CD4-positive, alpha-beta T cell treated with Interleukin-15 for 1 hour (primary cell): Measurements from ENCODE around the gene F3.

Experiments used
- DNase-seq: peaks from one replicate; pipeline ENCODE4 v3.0.0-alpha.2; 2020

Gene F3

DNA sequence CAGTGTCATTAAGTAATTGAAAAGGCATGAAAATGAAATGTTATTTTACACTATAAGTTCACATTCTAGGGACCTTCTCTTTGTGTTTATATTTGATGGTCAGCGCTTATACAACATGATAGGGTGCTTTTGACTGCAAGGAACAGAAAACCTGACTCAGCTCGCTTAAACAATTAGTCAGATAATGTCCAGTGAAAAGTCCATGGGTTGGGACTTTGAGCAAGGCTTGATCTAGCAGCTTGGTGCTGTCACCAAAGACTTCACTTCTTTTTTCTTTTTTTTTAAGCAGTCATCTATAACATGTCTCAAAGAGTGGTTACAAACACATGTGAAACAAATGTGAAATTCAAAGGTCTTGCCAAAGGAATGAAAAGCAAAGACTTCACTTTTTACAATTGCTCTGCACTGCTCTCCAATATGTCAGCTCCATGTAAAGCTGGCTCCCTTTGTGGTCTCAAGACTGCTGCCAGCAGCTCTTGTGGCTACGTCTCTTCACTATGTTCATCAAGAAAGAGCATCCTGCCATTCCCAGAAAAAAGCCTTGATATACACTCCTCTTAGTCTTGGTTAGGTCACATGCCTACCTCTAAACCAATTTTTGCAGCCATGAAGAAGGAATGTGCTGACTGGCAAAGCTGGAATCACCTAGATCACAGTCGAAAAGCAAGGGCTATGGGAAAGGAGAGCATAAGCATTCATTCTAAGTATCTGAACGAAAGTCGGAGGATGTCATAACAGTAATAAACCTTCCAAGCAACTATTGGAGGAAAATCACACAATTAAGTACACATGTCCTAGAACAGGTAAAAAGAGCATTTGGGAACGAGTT is 15.2 kb downstream of the F3 start:
- no peak for DNase-seq

DNA sequence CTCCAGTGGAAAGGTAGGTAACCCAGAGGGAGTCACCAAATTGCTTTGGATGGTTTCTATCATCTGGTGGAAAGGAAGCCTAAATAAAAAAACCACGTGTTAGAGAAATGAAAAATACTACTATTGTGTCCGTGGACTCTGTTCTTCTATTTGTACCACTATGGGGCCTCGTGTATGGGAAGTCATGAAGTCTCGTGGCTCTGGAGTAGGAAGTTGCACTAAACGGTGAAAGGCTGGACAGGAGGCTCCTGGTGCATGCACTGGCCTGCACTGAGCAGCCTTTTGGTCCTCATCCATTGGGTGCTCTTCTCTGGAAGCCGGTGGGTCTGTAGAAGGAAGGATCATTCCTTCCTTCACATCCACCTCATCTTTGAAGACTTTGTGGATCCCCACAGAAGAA is 17.0 kb downstream of the F3 start:
- no peak for DNase-seq

DNA sequence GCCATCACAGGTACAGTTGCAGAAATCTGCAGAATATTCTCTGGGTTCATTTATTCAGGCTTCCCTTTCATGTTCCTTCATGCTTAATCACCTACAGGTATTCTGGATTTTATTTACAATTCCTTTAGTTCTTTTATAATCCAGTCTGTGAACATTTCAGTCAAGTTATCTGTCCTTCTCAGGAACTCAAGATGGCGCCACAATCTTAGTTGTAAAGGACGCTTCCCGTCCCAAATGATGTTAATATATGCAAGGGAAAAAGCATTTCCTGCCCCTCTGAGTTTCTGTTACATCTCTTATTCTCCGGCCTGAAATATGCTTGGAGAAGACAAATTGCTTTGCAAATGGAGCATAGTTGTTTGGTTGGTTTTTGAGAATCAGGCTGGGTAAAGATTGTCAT is 19.3 kb downstream of the F3 start:
- no peak for DNase-seq

DNA sequence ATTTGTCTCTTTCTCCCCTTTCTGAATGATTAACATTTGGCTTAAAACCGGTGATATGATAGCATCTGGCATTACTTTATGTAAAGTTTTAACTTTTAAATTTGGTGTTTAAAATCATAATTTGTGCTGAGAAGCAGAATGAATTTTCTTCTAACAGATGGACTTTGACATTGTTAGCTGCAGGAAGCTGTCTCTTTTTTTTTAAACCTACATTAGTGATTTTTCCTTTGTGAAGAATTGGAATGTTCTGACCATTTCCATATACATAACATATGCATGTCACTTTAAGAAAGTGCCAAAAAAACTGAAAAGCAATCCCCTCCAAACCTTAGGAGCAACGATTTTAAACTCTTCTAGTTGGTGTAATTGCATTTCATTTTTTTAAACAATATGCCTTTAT is 22.2 kb downstream of the F3 start:
- DNase-seq, result no peak

DNA sequence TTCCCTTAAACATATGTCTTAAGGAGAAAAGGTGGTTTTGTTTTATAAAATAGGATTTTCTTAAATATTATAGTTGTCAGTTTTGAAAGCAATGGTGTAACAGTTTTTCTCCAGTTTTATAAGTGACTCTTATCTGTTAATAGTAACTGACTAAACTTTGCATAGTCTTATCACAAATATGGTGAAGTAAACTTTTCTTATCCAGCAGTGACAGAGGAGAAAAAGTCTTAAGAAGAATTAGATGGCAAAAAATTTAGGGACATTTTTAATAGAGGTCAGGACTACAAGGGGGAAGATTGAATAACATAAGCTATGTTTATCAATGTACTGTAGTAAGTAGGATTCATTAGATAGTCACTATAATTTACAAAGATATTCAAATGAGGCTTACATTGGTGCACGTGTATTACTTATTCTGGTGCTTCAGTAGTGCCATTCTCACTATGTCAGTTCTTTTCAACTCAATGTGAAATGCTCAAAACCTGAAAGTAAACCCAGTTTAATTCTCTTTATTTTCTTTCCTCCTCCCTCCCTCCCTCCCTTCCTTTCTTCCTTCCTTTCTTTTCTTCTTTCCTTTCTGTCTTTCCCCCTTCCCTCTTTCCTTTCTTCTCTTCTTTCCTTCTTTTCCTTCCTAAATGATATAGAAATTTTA is 26.1 kb downstream of the F3 start:
- DNase-seq, result no peak

DNA sequence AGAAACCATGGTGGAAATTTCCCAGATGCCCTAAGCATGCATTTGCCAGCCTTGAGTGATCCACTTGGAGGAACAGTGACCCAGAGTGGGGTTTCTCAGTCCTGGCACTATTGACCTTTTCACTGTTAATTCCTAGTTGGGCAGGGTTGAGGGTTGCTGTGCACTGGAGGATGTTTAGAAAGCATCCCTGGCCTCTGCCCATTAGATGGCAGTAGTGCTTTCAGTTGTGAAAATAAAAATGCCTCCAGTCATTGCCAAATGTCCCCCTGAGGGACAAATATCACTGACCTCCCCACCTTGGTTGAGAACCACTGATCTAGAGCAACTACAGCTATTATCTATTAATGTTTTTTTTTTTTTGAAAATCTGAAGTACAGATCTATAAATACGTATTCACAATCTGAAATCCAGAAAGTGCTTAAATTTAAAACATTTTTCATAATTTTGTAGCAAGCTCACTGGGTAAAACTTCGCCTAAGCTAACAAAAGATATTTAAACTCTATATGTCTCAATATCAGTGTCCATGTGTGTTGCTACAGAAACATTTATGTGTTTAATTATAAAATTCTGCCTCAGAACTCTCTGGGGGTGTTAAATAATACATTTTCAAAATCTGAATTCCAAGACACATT is 27.3 kb downstream of the F3 start:
- DNase-seq, result no peak

DNA sequence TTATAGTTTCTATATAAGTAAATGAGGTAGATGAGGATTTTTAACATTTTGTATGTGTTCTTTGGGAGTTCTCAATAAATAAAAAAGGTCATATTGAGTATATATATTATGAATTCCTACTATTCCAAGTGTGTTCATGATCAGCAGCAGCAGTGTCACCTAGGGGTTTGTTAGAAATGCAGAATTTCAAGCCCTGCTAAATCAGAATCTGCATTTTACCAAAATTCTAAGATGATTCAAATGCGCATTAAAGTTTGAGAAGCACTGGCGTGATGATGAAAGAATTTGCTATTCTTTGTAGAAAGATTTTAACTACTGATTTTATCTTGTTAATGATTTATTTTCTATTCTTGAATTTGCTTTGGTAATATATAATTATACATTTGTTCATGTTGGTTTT is 28.7 kb downstream of the F3 start:
- no peak for DNase-seq

DNA sequence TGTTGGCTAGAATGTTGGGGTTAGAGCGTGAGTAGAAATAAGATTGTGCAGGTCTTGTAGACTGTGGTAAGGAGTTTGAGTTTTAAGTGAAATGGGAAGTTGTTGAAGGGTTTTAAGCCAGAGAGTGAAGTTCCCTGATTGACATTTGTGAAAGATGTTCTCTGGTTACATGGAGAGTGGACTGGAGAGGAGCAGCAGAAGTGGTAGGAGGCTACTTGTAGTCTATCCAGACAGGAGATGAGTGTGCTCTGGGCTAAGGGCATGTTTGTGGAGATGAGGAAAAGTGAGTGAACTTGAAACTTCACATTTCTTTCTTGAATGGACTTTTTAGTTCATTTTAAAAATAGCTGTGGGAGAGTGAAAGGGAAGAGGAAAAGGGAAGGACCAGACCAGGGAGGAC is 37.0 kb downstream of the F3 start:
- DNase-seq, result no peak

DNA sequence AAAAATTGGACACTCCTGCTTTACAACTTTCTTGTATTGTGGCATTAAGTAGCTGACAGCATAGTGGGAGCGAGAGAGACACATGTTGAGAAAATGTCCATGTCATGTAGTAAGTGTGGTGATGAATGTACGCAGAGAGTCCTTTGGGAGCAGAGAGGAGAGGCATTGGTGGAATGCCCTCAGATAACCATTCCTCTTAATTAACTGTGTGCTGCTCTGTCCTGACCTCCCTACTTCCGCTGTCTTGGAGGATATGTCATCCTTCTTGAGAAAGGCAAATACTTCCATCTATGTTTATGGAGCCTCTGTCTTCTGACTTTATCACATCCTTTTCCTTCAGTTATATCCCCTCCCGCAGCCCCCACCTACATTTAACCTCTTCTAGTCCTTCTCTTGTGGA is 38.4 kb downstream of the F3 start:
- DNase-seq, result no peak

DNA sequence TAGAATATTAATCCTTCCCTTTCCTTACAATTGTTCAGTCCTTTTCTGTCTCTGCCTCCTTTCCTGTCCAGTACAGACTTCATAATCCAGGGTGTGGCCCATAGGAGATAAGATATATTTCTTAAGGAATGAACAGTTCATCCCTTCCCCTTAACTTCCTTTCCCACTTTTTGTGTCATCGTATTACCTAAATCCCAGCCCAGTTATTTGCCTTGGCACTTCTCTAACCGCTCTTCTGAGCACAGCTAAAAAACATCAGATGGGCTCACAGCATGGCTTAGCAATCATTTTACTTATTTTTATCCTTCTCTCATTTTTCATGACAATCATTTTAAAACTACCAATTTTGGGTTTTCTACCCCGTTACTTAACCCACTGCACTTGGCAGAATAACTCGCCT is 39.6 kb downstream of the F3 start:
- DNase-seq, result no peak

DNA sequence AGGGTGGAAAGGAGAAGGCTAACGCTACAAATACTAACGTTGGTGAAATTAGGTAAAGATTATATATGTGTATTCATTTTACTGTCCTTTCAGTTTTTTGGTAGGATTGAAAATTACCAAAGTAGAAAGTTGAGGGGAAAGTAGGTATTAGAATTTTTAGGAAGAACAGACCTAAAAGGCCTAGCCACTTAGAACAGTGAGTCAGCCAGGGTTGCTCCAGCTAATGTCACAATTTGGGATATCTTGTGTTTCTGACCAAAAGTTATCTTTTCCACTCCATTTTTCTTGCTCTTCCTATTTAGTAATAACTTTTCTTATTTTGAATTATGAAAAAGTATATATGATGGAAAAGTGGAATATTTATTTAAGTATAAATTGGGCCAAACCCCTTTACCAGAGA is 40.1 kb downstream of the F3 start:
- no peak for DNase-seq

DNA sequence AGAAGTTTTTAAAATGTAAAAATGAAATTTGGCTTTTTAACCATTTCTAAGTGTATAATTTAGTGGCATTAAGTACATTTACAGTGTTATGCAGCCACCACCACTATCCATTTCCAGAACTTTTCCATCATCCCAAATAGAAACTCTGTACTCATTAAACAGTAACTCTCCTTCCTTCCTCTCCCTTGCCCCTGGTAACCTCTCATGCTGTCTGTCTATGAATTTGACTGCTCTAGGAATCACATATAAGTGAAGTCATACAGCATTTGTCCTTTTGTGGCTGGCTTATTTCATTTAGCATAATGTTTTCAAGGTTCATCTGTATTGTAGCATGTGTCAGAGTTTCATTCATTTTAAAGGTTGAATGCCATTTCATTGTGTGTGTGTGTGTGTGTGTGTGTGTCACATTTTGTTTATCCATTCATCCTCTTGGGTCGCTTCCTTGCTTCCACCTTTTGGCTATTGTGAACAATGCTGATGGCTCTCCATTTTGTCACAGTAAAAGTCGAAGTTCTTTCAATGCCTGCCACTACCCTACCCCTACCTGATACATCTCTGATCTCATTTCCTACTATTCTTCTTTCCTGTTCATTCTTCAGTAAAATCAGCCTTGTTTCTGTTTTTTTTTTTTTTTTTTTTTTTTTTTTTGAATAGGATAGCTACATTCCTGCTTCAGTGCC is 45.3 kb downstream of the F3 start:
- no peak for DNase-seq

DNA sequence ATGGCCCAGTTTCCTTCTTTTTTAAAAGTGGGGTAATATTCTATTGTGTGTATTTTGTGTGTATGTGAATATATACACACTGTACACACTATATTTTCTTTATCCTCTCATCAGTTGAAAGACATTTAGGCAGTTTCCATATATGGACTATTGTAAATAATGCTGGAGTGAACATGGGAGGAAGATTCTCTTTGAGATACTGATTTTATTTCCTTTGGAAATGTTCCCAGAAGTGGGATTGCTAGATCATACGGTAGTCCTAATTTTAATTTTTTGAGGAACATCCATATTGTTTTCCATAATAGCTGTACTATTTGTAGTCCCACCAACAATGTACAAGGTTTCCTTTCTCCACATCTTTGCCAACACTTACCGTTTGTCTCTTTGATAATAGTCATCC is 51.0 kb downstream of the F3 start:
- DNase-seq, result no peak

DNA sequence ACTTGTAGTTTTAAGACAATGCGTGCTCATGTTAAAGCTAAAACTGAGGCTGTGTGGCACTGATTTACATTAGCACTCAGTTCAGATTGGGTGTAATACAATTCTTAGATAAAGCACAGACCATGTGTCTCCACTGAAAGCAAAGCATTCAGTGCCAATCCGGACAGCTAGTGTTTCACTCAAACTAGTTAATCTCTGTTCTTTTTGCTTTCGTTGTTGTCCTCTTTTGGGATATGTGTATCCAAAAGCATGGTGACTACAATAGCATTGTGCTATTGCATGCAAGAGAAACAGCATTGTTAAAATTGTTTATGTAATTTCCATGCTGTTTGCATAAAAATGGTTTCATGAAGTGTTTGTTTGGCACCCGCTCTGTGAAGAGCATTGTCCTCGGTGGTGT is 54.6 kb downstream of the F3 start:
- no peak for DNase-seq

DNA sequence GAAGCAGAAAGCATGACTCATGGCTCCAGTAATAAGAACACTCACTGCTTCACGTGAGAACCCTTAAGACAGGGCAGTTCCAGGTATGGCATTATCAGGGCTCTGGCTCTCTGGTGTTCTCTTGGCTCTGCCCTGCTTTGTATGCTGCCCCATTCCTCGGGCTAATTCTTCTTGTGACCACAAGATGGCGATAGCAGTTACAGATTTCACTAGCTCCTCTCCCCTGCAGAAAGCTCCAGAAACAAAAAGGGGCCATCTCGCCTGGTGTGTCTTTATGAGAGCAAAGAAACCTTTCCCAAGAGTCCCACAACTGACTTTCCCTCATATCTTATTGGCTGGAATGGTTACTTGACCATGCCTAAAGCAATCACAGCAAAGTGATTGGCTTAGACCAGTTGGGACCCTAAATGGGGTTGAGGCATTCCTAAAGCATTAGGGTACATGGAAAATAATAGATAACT is 60.1 kb downstream of the F3 start:
- DNase-seq, result peak; percentile 22

DNA sequence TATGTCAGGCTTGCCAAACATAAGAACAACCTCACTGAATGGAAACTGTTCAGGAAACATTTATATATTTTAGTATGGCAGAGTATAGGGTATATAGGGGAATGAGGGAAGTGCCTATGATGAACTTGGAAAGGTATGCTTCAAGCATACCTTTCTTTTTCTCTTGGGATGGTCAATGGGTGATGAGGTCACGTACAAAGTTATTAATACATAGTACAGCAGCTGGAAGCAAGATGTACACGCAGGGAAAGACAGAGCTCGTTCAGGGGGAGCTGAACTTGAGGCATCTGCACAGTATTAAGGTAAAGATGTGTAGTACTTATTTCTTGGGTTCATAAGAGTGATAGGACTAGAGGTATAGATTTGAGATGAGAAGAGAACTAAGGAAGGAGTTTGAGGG is 61.9 kb downstream of the F3 start:
- no peak for DNase-seq
